ENCODE data around the gene MAB21L2. TPM values are rescaled to one million over a fixed set of nuclear protein-coding genes. Genes with fewer than 3 reads are reported as not detected.

Gene MAB21L2
- total and polyA plus RNA-seq, 4 donors = 0.01 to 0.09 (median 0.04) TPM; not detected in 1

- no peak for ATAC-seq (ENCODE audit: insufficient read depth, low FRiP score)
- WGBS, 2 donors = 91 to 94% methylated on average over 9 of the region's 9 CpGs
- Histone ChIP-seq H3K4me1 (ENCODE audit: control insufficient read depth in 5 of 5, insufficient read depth in 5 of 5, low read length in 5 of 5) (peaks cover 0 to 32% (median 4%) of the 10 kb centered on the region in 5 donors), H3K4me3 (no peak overlapping the region), H3K9me3 (ENCODE audit: control insufficient read depth in 4 of 4, insufficient read depth in 3 of 4, low read length in 3 of 4) (peaks cover 0 to 6% (median 0%) of the 10 kb centered on the region in 4 donors), H3K9ac (ENCODE audit: insufficient read depth in 1 of 2, low read length in 2 of 2) (no peak overlapping the region), H3K27me3 (ENCODE audit: control insufficient read depth in 3 of 3, insufficient read depth in 3 of 3, low read length in 2 of 3) (peaks cover 0 to 74% (median 67%) of the 10 kb centered on the region in 3 donors), H3K36me3 (ENCODE audit: control insufficient read depth in 4 of 4, insufficient read depth in 4 of 4, low read length in 4 of 4) (no peaks in the 10 kb centered on the region), H3K27ac (ENCODE audit: low read depth in 1 of 2, low read length in 1 of 2) (no peak overlapping the region)
- DNase-seq = no peak
- TF ChIP-seq CTCF (IDR thresholded peaks at IDR 0.05; ENCODE audit: control extremely low read depth, extremely low read depth) = no peak
Measured at GRCh38 chr4:150580306-150580705, 1.6 kb upstream of the MAB21L2 start.

- TF ChIP-seq CTCF (IDR thresholded peaks at IDR 0.05; ENCODE audit: control extremely low read depth, extremely low read depth) = no peak
- peak in 2 of 3 donors; percentile 15 to 50 for DNase-seq
- H3K27me3 ChIP-seq (ENCODE audit: control insufficient read depth in 3 of 3, insufficient read depth in 3 of 3, low read length in 2 of 3) = peaks cover 0 to 79% (median 72%) of the 10 kb centered on the region in 3 donors
Measured at GRCh38 chr4:150581056-150581605, 820 bp upstream of the MAB21L2 start.

GRCh38 chr4:150581641-150582051 lies 305 bp upstream of the MAB21L2 start:
- H3K36me3 ChIP-seq (ENCODE audit: control insufficient read depth in 4 of 4, insufficient read depth in 4 of 4, low read length in 4 of 4) = no peaks in the 10 kb centered on the region
- no peak overlapping the region for H3K9ac ChIP-seq (ENCODE audit: insufficient read depth in 1 of 2, low read length in 2 of 2)
- H3K4me1 ChIP-seq (ENCODE audit: control insufficient read depth in 5 of 5, insufficient read depth in 5 of 5, low read length in 5 of 5) = peaks cover 0 to 32% (median 4%) of the 10 kb centered on the region in 5 donors
- WGBS, 2 donors = 89 to 91% methylated on average over 13 of the region's 13 CpGs
- H3K4me3 ChIP-seq = no peak overlapping the region
- H3K9me3 ChIP-seq (ENCODE audit: control insufficient read depth in 4 of 4, insufficient read depth in 3 of 4, low read length in 3 of 4) = peaks cover 0 to 6% (median 0%) of the 10 kb centered on the region in 4 donors
- DNase-seq = peak; percentile 52 to 72 (median 55)
- no peak for TF ChIP-seq CTCF (IDR thresholded peaks at IDR 0.05; ENCODE audit: control extremely low read depth, extremely low read depth)
- H3K27ac ChIP-seq (ENCODE audit: low read depth in 1 of 2, low read length in 1 of 2) = no peak overlapping the region
- no peak for ATAC-seq (ENCODE audit: insufficient read depth, low FRiP score)
- peaks cover 0 to 79% (median 72%) of the 10 kb centered on the region in 3 donors for H3K27me3 ChIP-seq (ENCODE audit: control insufficient read depth in 3 of 3, insufficient read depth in 3 of 3, low read length in 2 of 3)

More at GRCh38 chr4:150581056-150581605, 820 bp upstream of the MAB21L2 start:
- no peak for ATAC-seq (ENCODE audit: insufficient read depth, low FRiP score)
- WGBS, 2 donors = 97% methylated on average over 7 of the region's 7 CpGs
- Histone ChIP-seq H3K4me1 (ENCODE audit: control insufficient read depth in 5 of 5, insufficient read depth in 5 of 5, low read length in 5 of 5) (peaks cover 0 to 32% (median 4%) of the 10 kb centered on the region in 5 donors), H3K36me3 (ENCODE audit: control insufficient read depth in 4 of 4, insufficient read depth in 4 of 4, low read length in 4 of 4) (no peaks in the 10 kb centered on the region), H3K9ac (ENCODE audit: insufficient read depth in 1 of 2, low read length in 2 of 2) (no peak overlapping the region), H3K27ac (ENCODE audit: low read depth in 1 of 2, low read length in 1 of 2) (no peak overlapping the region), H3K9me3 (ENCODE audit: control insufficient read depth in 4 of 4, insufficient read depth in 3 of 4, low read length in 3 of 4) (peaks cover 0 to 6% (median 0%) of the 10 kb centered on the region in 4 donors), H3K4me3 (no peak overlapping the region)

Measured in lung (tissue), 12 donors.